ENCODE data around the gene LDLRAD4. TPM values are rescaled to one million over a fixed set of nuclear protein-coding genes. Genes with fewer than 3 reads are reported as not detected.

The LDLRAD4 gene
- total and polyA plus RNA-seq, 8 donors: 14.1 to 26.6 (median 18.8) TPM

DNA sequence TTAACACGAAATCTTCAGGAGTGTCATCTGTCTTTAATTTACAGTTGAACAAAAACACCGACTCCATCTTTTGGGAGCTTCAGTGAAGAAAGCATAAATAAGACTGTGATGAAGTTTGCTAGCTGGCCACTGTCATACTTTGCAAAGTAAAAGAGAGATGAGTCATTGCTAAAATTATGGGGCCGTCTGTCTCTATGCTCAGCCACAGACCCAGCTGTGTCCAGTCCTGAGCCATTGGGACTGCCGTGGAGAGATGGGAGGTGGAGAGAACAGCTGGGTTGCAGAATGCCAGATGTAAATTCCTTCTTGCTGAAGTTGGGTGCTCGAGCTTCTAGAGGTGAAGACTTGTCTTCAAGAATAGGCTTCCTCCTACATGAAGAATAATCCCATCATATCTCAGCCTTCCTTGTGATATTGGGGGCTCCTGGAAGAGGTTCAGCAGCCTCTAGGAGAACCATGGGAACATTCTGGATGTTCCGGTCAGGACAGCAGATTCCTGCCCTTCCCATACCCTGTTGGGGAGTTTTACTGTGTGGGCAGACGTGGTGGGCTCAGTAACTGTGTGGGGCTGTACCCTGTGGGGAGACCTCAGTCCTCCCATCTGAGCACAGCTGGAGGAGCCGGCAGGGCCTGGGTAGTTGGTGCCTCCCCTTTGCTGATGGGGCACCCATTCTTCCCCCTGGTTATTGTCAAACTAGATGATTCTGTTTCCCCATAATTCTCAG is 71.1 kb downstream of the LDLRAD4 start:
- Histone ChIP-seq H3K27me3 (no peaks in the 10 kb centered on the region), H3K4me1 (no peaks in the 10 kb centered on the region), H3K4me3 (no peak overlapping the region), H3K27ac (no peak overlapping the region), H3K9me3 (no peaks in the 10 kb centered on the region), H3K36me3 (no peaks in the 10 kb centered on the region)
- intact Hi-C loops (cut with DNase I): no loop called here
- TF ChIP-seq, protein P1, sequence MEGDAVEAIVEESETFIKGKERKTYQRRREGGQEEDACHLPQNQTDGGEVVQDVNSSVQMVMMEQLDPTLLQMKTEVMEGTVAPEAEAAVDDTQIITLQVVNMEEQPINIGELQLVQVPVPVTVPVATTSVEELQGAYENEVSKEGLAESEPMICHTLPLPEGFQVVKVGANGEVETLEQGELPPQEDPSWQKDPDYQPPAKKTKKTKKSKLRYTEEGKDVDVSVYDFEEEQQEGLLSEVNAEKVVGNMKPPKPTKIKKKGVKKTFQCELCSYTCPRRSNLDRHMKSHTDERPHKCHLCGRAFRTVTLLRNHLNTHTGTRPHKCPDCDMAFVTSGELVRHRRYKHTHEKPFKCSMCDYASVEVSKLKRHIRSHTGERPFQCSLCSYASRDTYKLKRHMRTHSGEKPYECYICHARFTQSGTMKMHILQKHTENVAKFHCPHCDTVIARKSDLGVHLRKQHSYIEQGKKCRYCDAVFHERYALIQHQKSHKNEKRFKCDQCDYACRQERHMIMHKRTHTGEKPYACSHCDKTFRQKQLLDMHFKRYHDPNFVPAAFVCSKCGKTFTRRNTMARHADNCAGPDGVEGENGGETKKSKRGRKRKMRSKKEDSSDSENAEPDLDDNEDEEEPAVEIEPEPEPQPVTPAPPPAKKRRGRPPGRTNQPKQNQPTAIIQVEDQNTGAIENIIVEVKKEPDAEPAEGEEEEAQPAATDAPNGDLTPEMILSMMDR (IDR thresholded peaks at IDR 0.05): no peak
- ATAC-seq: peak; percentile 77
- DNase-seq: no peak

DNA sequence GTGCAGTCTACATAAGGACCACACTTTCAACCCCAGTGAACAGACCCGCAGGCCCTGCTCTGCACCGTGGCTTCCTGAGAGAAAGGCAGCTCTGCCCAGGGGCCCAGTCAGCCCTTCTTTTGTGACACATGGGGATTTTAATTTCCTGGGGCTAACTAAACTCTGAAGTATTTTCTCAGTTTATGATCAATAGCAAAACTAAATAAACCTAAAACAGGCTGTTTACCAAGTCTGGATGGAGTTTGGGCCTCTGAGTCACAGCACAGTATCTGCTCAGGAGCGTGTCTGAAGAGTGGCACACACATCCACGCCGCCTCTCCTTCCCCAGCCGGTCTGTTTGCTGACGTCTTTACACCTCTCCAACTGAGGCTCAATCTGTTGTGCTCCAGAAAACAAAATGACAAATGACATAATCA is 72.3 kb downstream of the LDLRAD4 start:
- Histone ChIP-seq H3K27ac (no peak overlapping the region), H3K36me3 (no peaks in the 10 kb centered on the region), H3K27me3 (no peaks in the 10 kb centered on the region), H3K9me3 (no peaks in the 10 kb centered on the region), H3K4me3 (no peak overlapping the region), H3K4me1 (no peaks in the 10 kb centered on the region)
- TF ChIP-seq, protein P1 (IDR thresholded peaks at IDR 0.05): no peak
- ATAC-seq: no peak
- intact Hi-C loops (cut with DNase I): no loop called here
- DNase-seq: no peak

DNA sequence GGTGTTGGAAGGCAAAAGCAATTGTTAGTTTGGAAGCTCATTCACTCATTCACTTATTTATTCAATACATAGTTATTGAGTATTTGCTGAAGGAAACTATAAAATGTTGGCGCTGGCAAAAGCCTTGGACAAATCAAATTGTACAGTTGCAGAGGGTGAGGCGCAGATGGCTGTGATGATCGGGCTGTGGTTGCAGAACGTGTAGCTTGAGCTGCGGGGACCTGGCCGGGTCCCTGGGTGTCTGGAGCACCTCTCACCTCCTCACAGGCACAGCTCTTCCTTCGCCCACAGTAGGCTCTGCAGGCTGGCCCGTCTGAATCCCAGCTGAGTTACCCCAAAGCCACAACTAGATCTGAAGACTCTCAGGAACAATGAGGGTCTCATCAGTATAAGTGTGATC is 72.7 kb downstream of the LDLRAD4 start:
- H3K4me1 ChIP-seq: no peaks in the 10 kb centered on the region
- H3K27me3 ChIP-seq: no peaks in the 10 kb centered on the region
- ATAC-seq (no peak), DNase-seq (no peak)
- intact Hi-C loops (cut with DNase I): no loop called here
- no peaks in the 10 kb centered on the region for H3K9me3 ChIP-seq
- H3K36me3 ChIP-seq: no peaks in the 10 kb centered on the region
- H3K4me3 ChIP-seq: no peak overlapping the region
- no peak overlapping the region for H3K27ac ChIP-seq
- TF ChIP-seq, protein P1 (IDR thresholded peaks at IDR 0.05): no peak

DNA sequence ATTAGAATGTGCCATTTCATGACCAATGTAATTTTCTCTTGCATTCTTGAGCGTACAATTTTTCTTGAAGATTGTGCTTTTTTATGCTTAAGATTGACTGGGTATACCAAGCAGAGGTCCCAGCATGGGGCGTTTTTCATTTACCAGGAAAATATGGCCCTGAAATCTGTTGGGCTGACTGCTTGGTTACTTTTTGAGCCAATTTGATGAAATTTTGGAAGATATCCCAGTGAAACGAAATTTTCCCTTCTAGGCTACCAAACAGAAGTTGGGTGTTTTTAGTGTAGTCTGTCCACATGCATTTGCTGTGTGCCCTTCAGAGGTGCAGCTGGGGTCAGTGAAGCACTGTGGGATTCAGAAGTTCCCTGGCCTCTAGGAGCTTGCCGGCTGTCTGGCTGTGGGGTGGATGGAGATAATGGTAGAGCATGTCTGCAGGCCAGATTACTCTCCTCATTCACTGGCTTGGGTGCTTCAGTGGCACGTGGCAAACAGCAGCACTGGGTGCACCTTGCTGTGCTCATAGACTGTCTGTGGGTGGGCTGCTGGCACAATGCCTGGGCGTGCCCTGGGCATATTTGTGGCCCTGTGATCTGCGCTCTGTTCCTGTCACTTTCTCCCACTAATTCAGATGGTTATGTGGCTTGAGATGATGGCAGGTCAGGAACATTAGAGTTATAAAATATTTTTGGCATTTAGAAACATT is 73.3 kb downstream of the LDLRAD4 start:
- Histone ChIP-seq H3K4me3 (no peak overlapping the region), H3K27me3 (no peaks in the 10 kb centered on the region), H3K9me3 (no peaks in the 10 kb centered on the region), H3K27ac (no peak overlapping the region), H3K36me3 (no peaks in the 10 kb centered on the region), H3K4me1 (no peaks in the 10 kb centered on the region)
- intact Hi-C loops (cut with DNase I): no loop called here
- DNase-seq: no peak
- TF ChIP-seq, protein P1 (IDR thresholded peaks at IDR 0.05): no peak
- ATAC-seq: no peak

DNA sequence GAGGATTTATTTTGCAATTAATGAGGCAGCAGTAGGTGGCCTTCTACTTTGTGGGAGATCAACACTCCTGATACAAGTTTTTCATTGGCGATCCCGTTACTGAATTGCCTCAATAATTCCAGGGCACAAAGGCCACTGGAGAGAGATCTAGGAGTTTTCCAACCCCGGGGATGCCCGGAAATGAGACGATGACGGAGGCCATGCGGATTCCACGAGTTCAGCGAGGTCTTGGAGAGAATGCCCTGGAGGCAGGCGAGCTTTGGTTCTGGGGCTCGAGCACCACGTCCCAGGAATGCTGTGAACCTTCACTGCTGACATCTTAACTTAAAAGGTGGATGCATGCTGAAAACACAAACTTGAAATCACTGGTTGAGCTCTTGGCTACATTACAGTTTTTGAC is 74.2 kb downstream of the LDLRAD4 start:
- Histone ChIP-seq H3K36me3 (no peaks in the 10 kb centered on the region), H3K9me3 (no peaks in the 10 kb centered on the region), H3K27me3 (no peaks in the 10 kb centered on the region), H3K27ac (no peak overlapping the region), H3K4me3 (no peak overlapping the region), H3K4me1 (no peaks in the 10 kb centered on the region)
- DNase-seq (no peak), ATAC-seq (no peak)
- intact Hi-C loops (cut with DNase I): no loop called here
- TF ChIP-seq, protein P1 (IDR thresholded peaks at IDR 0.05): no peak
